ENCODE data around the gene LHFPL6. TPM values are rescaled to one million over a fixed set of nuclear protein-coding genes. Genes with fewer than 3 reads are reported as not detected.

The LHFPL6 gene
- polyA plus RNA-seq, 3 donors = 0.14 to 0.59 (median 0.46) TPM

- no peak overlapping the region for H3K4me2 ChIP-seq (replicated peaks; ENCODE audit: extremely low read depth, low read length, poor library complexity, severe bottlenecking)
- no peaks in the 10 kb centered on the region for H3K4me1 ChIP-seq (ENCODE audit: control insufficient read depth in 1 of 2, insufficient read depth in 2 of 2, low read length in 2 of 2)
- no peaks in the 10 kb centered on the region for H3K36me3 ChIP-seq (replicated peaks in 1 of 2; ENCODE audit: control insufficient read depth in 1 of 2, insufficient read depth in 2 of 2, low read length in 2 of 2)
- H3K27me3 ChIP-seq (ENCODE audit: control insufficient read depth in 2 of 2, insufficient read depth in 2 of 2, low read length in 2 of 2) = no peaks in the 10 kb centered on the region
- H3K27me3 Mint-ChIP-seq (ENCODE audit: low read depth in 3 of 3) = peaks cover 0 to 2% (median 0%) of the 10 kb centered on the region in 3 donors
- H2AFZ ChIP-seq (ENCODE audit: insufficient read depth, low read depth, low read length, poor library complexity, severe bottlenecking) = no peak overlapping the region
- no peak overlapping the region for H3K4me3 ChIP-seq (replicated peaks in 1 of 3; ENCODE audit: low read depth in 2 of 3, low read length in 3 of 3)
- no peak for TF ChIP-seq CTCF (IDR thresholded peaks at IDR 0.05)
- no peaks in the 10 kb centered on the region for H4K20me1 ChIP-seq (ENCODE audit: insufficient read depth, low read length)
- no peak for DNase-seq
- no peak overlapping the region for H3K4me3 Mint-ChIP-seq
- H3K9me3 Mint-ChIP-seq = peaks cover 0 to 5% (median 1%) of the 10 kb centered on the region in 7 donors
- H3K27ac Mint-ChIP-seq = no peak overlapping the region
- peaks cover 0 to 1% of the 10 kb centered on the region in 2 donors for H3K9me3 ChIP-seq (replicated peaks in 1 of 2; ENCODE audit: control insufficient read depth in 1 of 2, insufficient read depth in 1 of 2, low read length in 2 of 2)
- H3K79me2 ChIP-seq (ENCODE audit: insufficient read depth, low read length) = no peaks in the 10 kb centered on the region
- H3K36me3 Mint-ChIP-seq = no peaks in the 10 kb centered on the region
- no peak overlapping the region for H3K27ac ChIP-seq (ENCODE audit: low read depth in 1 of 2, low read length in 2 of 2)
- no peak overlapping the region for H3K9ac ChIP-seq (ENCODE audit: insufficient read depth, low read length, poor library complexity, severe bottlenecking)
- WGBS (ENCODE audit: insufficient coverage) = 100% methylated on average over 6 of the region's 8 CpGs
- no peaks in the 10 kb centered on the region for H3K4me1 Mint-ChIP-seq
- intact Hi-C loops (cut with micrococcal nuclease) = no loop called here
Observed at GRCh38 chr13:39566216-39566869, 36.6 kb downstream of the LHFPL6 start.

GRCh38 chr13:39565036-39565949 lies 37.7 kb downstream of the LHFPL6 start:
- 100% methylated on average over 1 of the region's 6 CpGs for WGBS (ENCODE audit: insufficient coverage)
- H3K9ac ChIP-seq (ENCODE audit: insufficient read depth, low read length, poor library complexity, severe bottlenecking) = no peak overlapping the region
- H4K20me1 ChIP-seq (ENCODE audit: insufficient read depth, low read length) = no peaks in the 10 kb centered on the region
- Mint-ChIP-seq H3K27ac (no peak overlapping the region), H3K9me3 (peaks cover 1 to 8% (median 3%) of the 10 kb centered on the region in 7 donors), H3K27me3 (ENCODE audit: low read depth in 3 of 3) (peaks cover 0 to 4% (median 0%) of the 10 kb centered on the region in 3 donors), H3K4me1 (no peaks in the 10 kb centered on the region), H3K36me3 (no peaks in the 10 kb centered on the region), H3K4me3 (no peak overlapping the region)
- no peak for DNase-seq
- H3K4me2 ChIP-seq (replicated peaks; ENCODE audit: extremely low read depth, low read length, poor library complexity, severe bottlenecking) = no peak overlapping the region
- H3K79me2 ChIP-seq (ENCODE audit: insufficient read depth, low read length) = no peaks in the 10 kb centered on the region
- intact Hi-C loops (cut with micrococcal nuclease) = no loop called here
- H3K9me3 ChIP-seq (replicated peaks in 1 of 2; ENCODE audit: control insufficient read depth in 1 of 2, insufficient read depth in 1 of 2, low read length in 2 of 2) = no peaks in the 10 kb centered on the region
- H3K4me3 ChIP-seq (replicated peaks in 1 of 3; ENCODE audit: low read depth in 2 of 3, low read length in 3 of 3) = no peak overlapping the region
- H2AFZ ChIP-seq (ENCODE audit: insufficient read depth, low read depth, low read length, poor library complexity, severe bottlenecking) = no peak overlapping the region
- H3K27ac ChIP-seq (ENCODE audit: low read depth in 1 of 2, low read length in 2 of 2) = no peak overlapping the region
- no peaks in the 10 kb centered on the region for H3K36me3 ChIP-seq (replicated peaks in 1 of 2; ENCODE audit: control insufficient read depth in 1 of 2, insufficient read depth in 2 of 2, low read length in 2 of 2)
- no peaks in the 10 kb centered on the region for H3K27me3 ChIP-seq (ENCODE audit: control insufficient read depth in 2 of 2, insufficient read depth in 2 of 2, low read length in 2 of 2)
- TF ChIP-seq CTCF (IDR thresholded peaks at IDR 0.05) = no peak
- no peaks in the 10 kb centered on the region for H3K4me1 ChIP-seq (ENCODE audit: control insufficient read depth in 1 of 2, insufficient read depth in 2 of 2, low read length in 2 of 2)

Measured in CD14-positive monocyte (primary cell).